AG04450 (cell line): ENCODE measurements around the gene BID. TPM values are rescaled to one million over a fixed set of nuclear protein-coding genes. Genes with fewer than 3 reads are reported as not detected.
A peak's percentile ranks its signal among the peaks of the same experiment; 100 is the strongest.

Source experiments
- CTCF ChIA-PET: fragments of 300-600, 350-600 bp; formaldehyde crosslinking; extraction: SDS; loops from one replicate; lab custom pipeline; 2022; ENCODE audit warnings: antibody characterized with exemption, inconsistent platforms; lab: Charles Lee
- POLR2A ChIA-PET: fragments of 350-600 bp; formaldehyde crosslinking; extraction: SDS; loops from one replicate; lab custom pipeline; 2021; ENCODE audit warnings: antibody characterized with exemption, inconsistent platforms; lab: Yijun Ruan, JAX
- DNase-seq: peaks from one replicate; pipeline ENCODE4 v3.0.0-alpha.2; 2011; ENCODE audit warnings: low read depth, low spot score
- H3K27ac ChIP-seq: one replicate; pipeline ENCODE4 v1.5.1; 2012; ENCODE audit warnings: low read depth, low read length, control low read depth
- H3K27me3 ChIP-seq: one replicate; pipeline ENCODE4 v1.6.0; 2012; ENCODE audit warnings: low read length; ENCODE audit not compliant: control insufficient read depth, insufficient read depth
- H3K4me3 ChIP-seq: 2 replicates; pipeline ENCODE4 v1.5.1; 2011; ENCODE audit warnings: mild to moderate bottlenecking, low read depth, low read length, control low read depth
- H3K9me3 ChIP-seq: 2 replicates; pipeline ENCODE4 v1.5.1; 2012; ENCODE audit warnings: low read length; ENCODE audit not compliant: control insufficient read depth, insufficient read depth
- CTCF ChIP-seq: IDR thresholded peaks from 2 replicates; pipeline ENCODE4 v1.5.1; 2011; ENCODE audit warnings: low read depth, low read length, control low read depth, inconsistent platforms
- polyA plus RNA-seq: library from polyadenylated mRNA; depleted of rRNA; stranded (reverse); fragments of >200 nt; gene quantifications from 2 replicates; pipeline ENCODE4 v1.2.3, GENCODE V29; 2011

The BID gene
- polyA plus RNA-seq, 1 experiment: 65.3 TPM

DNA sequence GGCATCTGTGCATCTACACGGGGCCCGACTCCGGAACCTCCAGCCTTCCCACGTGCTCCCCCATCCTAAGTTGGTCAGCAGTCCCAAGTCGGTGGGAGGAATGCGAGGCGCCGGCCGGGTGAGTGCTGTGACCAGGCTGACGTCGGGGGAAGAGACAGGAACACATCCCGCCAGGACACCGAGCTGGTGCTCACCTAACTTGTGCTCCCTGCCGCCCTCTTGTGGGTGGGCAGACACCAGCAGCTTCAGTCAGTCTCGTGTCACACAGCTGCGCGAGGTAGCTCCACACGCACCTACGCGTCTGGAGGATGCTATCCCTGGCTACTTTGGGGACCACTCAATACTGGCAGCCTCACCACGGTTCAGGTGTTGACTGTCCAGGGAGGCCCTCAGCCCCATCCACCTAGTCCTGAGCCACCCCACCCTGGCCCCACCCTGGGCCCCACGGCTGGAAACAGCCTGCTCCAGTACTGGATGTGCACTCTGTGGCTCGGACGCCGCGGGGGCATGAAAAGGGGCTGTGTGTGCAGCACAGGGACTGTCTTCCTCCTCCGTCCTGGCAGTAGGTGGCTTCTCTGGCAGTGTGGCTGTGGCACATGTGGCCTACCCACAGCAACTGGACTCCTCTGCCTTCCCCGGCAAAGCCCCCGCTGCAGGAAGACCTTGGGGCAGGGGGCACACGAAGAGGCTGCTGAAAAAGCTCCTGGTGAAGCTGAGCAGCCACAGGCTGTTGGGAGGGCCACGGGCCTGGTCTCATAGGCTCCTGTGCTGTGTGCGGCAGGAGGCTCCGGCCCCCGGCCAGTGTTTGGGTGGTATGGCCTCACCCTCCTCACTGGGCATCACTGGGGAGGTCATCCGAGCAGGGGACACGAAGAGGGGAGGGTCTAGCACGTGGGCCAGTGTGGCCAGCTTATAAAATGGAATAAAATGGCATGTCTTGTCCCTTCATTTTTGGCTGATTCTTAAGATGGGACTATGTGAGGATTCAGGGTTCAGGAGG, 11.2 kb upstream of the BID start:
- POLR2A ChIA-PET: no interaction called here
- no peaks in the 10 kb centered on the region for H3K27me3 ChIP-seq
- no peak overlapping the region for H3K27ac ChIP-seq
- CTCF ChIA-PET: interaction anchor here (0.5 to 3.7 kb wide), 9 partner anchors 11 to 711 kb away, joined by 3 to 29 read pairs (median 4); no protein-coding TSS in a partner anchor
- no peak overlapping the region for H3K4me3 ChIP-seq
- DNase-seq: no peak
- H3K9me3 ChIP-seq: peaks cover 1% of the 10 kb centered on the region; the same call in 1 of the 2 replicates
- TF ChIP-seq CTCF: peak; percentile 47

DNA sequence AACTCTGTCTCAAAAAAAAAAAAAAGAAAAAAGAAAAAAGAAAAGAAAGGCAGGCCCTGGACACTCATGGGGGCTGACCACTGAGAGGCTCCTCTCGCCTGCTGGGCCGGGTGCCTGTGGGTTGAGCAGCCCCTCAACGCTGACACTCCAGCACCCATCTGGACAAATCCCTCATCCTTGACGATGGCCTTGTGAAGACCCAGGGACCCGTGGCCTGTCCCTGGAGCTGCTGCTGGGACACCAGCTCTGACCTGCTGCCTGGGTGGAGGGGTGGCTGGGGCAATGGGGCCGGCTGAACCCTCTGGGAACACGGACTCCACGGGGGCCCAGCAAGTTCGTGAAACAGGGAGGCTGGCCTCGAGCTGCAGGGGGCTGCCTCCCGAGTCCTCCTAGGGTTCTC, 10.5 kb upstream of the BID start:
- POLR2A ChIA-PET: no interaction called here
- CTCF ChIA-PET: interaction anchor here (0.5 to 3.7 kb wide), 6 partner anchors 10 to 710 kb away, joined by 3 to 29 read pairs (median 6); no protein-coding TSS in a partner anchor
- Histone ChIP-seq H3K4me3 (no peak overlapping the region), H3K27ac (no peak overlapping the region), H3K27me3 (no peaks in the 10 kb centered on the region), H3K9me3 (peaks cover 5% of the 10 kb centered on the region; the same call in 1 of the 2 replicates)
- DNase-seq: no peak
- no peak for TF ChIP-seq CTCF

- no peak overlapping the region for H3K27ac ChIP-seq
- ChIA-PET POLR2A (interaction anchor here (0.6 kb wide), 1 partner anchor 63 kb away, joined by 3 read pairs; no protein-coding TSS in a partner anchor), CTCF (interaction anchor here (0.7 to 3.7 kb wide), 4 partner anchors 42 to 225 kb away, joined by 3 to 29 read pairs (median 16); no protein-coding TSS in a partner anchor)
- no peak for TF ChIP-seq CTCF
- no peak overlapping the region for H3K4me3 ChIP-seq
- peaks cover 5% of the 10 kb centered on the region; the same call in 1 of the 2 replicates for H3K9me3 ChIP-seq
- DNase-seq: no peak
- no peaks in the 10 kb centered on the region for H3K27me3 ChIP-seq
These were observed 9.7 kb upstream of the BID start for GRCh38 chr22:17783773-17784480.

DNA sequence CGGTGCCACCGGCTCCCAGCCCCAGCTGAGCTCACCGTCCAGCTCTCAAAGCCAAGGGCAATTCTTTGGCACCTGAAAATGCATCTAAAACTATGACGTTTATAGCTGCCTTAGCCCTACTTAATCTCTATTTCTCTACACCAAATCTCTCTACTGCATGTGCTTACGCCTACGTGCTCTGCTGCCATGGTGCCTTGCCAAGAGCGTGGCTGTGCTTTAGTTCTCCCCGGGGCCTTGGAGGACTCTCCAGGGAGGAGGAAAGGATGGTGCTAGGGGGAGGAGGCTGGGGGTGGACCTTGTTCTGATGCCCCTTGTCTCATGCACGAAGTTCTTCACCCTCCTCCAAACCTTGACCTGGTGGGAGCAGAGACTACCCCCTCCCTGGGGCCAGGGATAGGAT, 9.0 kb upstream of the BID start:
- CTCF ChIA-PET: interaction anchor here (0.9 to 3.7 kb wide), 2 partner anchors 41 to 225 kb away, joined by 3 to 24 read pairs; no protein-coding TSS in a partner anchor
- H3K4me3 ChIP-seq: no peak overlapping the region
- no peak for DNase-seq

More for the DNA sequence above, 9.0 kb upstream of the BID start:
- no peak for TF ChIP-seq CTCF
- no peak overlapping the region for H3K27ac ChIP-seq
- peaks cover 5% of the 10 kb centered on the region; the same call in 1 of the 2 replicates for H3K9me3 ChIP-seq
- H3K27me3 ChIP-seq: no peaks in the 10 kb centered on the region
- POLR2A ChIA-PET: no interaction called here
